Measurements from ENCODE around the gene NAXD. TPM values are rescaled to one million over a fixed set of nuclear protein-coding genes. Genes with fewer than 3 reads are reported as not detected.

NAXD gene
- total RNA-seq, 1 donor from 2014 or later: 17.2 TPM

DNA sequence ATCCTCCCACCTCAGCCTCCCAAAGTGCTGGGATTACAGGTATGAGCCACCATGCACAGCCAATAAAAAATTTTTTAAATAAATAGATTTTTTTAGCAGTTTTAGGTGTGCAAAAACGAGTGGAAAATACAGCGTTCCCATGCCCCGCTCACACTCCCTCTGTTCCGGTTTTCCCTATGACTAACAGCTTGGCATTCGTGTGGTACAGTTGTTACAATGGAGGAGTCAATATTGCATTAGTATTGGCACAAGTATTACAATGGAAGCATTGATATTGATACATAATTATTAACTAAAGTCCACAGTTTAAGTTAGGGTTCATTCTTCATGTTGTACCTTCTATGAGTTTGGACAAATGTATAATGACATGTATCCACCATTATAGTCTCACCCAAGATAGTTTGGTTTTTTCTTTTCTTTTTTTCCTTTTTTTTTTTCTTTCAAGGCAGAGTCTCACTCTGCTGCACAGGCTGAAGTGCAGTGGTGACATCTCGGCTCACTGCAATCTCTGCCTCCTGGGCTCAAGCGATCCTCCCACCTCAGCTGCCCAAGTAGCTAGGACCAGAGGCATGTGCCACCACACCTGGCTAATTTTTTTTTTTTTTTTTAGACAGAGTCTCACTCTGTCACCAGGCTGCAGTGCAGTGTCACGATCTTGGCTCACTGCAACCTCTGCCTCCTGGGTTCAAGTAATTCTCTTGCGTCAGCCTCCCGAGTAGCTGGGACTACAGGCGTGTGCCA lies 38.4 kb upstream of the NAXD start:
- intact Hi-C loops (cut with DNase I): no loop called here

DNA sequence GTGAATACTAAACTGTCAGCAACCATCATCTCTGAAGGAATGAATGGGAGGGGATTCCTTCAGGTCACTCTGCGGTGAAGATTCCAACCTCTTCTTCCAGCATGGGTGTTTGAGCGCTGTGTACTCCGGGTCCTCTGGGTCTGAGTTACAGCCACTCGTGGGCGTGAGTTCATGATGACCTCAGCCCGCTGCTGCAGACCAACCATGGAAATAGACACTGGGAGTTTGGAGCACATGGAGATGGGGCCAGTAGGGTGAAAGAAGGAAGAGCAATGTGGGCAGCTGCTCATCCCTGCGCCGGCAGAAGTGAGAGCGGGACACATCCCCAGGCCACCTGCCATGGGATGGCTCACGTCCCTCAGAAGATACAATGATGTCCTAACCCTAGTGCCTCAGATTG lies 37.0 kb upstream of the NAXD start:
- no peak overlapping the region for H3K4me3 ChIP-seq
- H3K36me3 ChIP-seq: no peaks in the 10 kb centered on the region
- no peak overlapping the region for H3K27ac ChIP-seq
- no peaks in the 10 kb centered on the region for H3K9me3 ChIP-seq
- no peaks in the 10 kb centered on the region for H3K27me3 ChIP-seq
- TF ChIP-seq, protein P1, sequence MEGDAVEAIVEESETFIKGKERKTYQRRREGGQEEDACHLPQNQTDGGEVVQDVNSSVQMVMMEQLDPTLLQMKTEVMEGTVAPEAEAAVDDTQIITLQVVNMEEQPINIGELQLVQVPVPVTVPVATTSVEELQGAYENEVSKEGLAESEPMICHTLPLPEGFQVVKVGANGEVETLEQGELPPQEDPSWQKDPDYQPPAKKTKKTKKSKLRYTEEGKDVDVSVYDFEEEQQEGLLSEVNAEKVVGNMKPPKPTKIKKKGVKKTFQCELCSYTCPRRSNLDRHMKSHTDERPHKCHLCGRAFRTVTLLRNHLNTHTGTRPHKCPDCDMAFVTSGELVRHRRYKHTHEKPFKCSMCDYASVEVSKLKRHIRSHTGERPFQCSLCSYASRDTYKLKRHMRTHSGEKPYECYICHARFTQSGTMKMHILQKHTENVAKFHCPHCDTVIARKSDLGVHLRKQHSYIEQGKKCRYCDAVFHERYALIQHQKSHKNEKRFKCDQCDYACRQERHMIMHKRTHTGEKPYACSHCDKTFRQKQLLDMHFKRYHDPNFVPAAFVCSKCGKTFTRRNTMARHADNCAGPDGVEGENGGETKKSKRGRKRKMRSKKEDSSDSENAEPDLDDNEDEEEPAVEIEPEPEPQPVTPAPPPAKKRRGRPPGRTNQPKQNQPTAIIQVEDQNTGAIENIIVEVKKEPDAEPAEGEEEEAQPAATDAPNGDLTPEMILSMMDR (IDR thresholded peaks at IDR 0.05): no peak
- no peak for TF ChIP-seq POLR2AphosphoS5 (IDR thresholded peaks at IDR 0.05; ENCODE audit: insufficient read depth in 1 of 2, low read depth in 1 of 2)
- DNase-seq (ENCODE audit: extremely low spot score in 2 of 2): no peak
- intact Hi-C loops (cut with DNase I): no loop called here
- H3K4me1 ChIP-seq: no peaks in the 10 kb centered on the region

More for the DNA sequence above, 38.4 kb upstream of the NAXD start:
- Histone ChIP-seq H3K27ac (no peak overlapping the region), H3K27me3 (no peaks in the 10 kb centered on the region), H3K4me1 (no peaks in the 10 kb centered on the region), H3K36me3 (no peaks in the 10 kb centered on the region), H3K9me3 (no peaks in the 10 kb centered on the region), H3K4me3 (no peak overlapping the region)
- DNase-seq (ENCODE audit: extremely low spot score in 2 of 2): no peak
- TF ChIP-seq, protein P1 (IDR thresholded peaks at IDR 0.05): no peak
- no peak for TF ChIP-seq POLR2A (IDR thresholded peaks at IDR 0.05)
- no peak for TF ChIP-seq POLR2AphosphoS5 (IDR thresholded peaks at IDR 0.05; ENCODE audit: insufficient read depth in 1 of 2, low read depth in 1 of 2)

DNA sequence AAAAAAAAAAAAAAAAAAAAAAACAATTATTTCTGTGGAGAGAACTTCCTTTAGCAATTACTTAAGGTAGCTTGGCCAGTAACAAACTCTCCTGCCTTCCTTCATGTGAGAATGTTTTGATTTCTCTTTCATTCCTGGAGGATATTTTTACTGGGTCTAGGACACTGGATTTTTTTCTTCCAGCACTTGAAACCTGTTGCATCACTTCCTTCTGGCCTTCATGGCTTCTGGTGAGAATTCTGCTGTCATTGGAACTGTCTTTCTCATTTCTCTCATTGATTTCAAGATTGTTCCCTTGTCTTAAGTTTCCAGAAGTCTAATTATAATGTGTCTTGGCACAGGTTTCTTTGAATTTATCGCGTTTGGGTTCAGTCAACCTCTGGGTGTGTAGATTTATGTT lies 34.5 kb upstream of the NAXD start:
- Histone ChIP-seq H3K4me3 (no peak overlapping the region), H3K27ac (no peak overlapping the region), H3K36me3 (no peaks in the 10 kb centered on the region), H3K27me3 (no peaks in the 10 kb centered on the region), H3K9me3 (no peaks in the 10 kb centered on the region), H3K4me1 (no peaks in the 10 kb centered on the region)
- DNase-seq (ENCODE audit: extremely low spot score in 2 of 2): no peak
- intact Hi-C loops (cut with DNase I): no loop called here
- TF ChIP-seq POLR2AphosphoS5 (IDR thresholded peaks at IDR 0.05; ENCODE audit: insufficient read depth in 1 of 2, low read depth in 1 of 2) (no peak), POLR2A (IDR thresholded peaks at IDR 0.05) (no peak)
- TF ChIP-seq, protein P1 (IDR thresholded peaks at IDR 0.05): no peak

DNA sequence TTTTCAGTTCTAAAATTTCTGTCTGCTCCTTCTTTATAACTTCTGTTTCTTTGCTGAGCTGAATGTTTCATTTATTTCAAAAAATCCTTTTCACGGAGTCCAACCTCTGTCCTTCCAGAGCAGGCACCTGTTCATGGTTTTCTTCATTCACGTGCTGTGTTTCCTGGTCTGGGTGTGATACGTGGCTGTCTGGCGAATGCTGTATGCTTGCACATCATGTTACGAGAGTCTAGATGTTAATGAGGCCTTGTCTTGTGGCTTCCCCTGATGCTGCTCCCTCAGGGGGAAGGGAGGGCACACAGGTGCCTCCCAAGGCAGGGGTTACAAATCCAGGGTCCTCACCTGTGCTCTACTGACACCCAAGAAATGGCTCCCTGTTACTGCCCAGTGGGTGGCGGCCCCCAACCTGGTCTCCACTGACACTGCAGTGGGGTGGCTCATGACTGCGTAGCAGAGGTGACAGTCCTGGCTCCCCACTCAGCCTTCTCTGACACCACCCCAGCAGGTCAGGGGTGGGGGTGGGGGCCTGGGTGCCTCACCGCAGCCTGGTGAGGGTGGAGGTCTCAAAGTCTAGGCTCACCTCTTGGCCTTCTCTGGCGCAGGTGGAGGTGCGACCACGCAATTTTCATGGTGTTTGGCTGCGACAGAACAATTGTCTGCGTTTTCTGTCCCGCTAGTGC lies 33.7 kb upstream of the NAXD start:
- no peaks in the 10 kb centered on the region for H3K4me1 ChIP-seq
- H3K27ac ChIP-seq: no peak overlapping the region
- no peaks in the 10 kb centered on the region for H3K9me3 ChIP-seq
- TF ChIP-seq POLR2A (IDR thresholded peaks at IDR 0.05) (no peak), POLR2AphosphoS5 (IDR thresholded peaks at IDR 0.05; ENCODE audit: insufficient read depth in 1 of 2, low read depth in 1 of 2) (no peak)
- TF ChIP-seq, protein P1 (IDR thresholded peaks at IDR 0.05): no peak
- H3K36me3 ChIP-seq: no peaks in the 10 kb centered on the region
- H3K4me3 ChIP-seq: no peak overlapping the region
- DNase-seq (ENCODE audit: extremely low spot score in 2 of 2): no peak
- H3K27me3 ChIP-seq: no peaks in the 10 kb centered on the region
- intact Hi-C loops (cut with DNase I): no loop called here

DNA sequence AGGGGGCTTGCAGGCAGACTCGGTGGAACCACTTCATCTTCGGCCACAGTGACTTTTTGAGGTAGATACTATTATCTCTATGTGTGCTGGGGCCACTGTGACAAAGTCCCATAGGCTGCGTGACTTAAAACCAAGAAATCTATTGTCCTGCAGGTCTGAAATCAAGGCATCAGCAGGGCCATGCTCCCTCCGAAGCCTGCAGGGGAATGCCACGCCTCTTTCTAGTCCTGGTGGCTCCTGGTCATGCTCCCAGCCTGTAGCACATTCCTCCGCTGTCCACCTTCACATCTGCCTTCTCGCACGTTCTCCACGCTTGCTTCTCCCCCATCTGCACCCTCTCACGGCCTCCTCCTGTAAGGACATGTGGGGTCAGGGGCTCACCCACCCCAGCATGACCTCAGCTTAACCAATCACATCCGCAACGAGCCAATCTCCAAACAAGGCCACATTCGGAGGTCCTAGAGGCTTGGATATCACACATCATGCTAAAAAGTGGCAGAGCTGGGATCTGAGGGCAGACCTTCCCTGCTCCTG lies 32.9 kb upstream of the NAXD start:
- intact Hi-C loops (cut with DNase I): no loop called here
- no peak overlapping the region for H3K4me3 ChIP-seq
- no peaks in the 10 kb centered on the region for H3K36me3 ChIP-seq
- H3K4me1 ChIP-seq: no peaks in the 10 kb centered on the region
- TF ChIP-seq POLR2AphosphoS5 (IDR thresholded peaks at IDR 0.05; ENCODE audit: insufficient read depth in 1 of 2, low read depth in 1 of 2) (no peak), POLR2A (IDR thresholded peaks at IDR 0.05) (no peak)
- TF ChIP-seq, protein P1 (IDR thresholded peaks at IDR 0.05): no peak
- no peaks in the 10 kb centered on the region for H3K9me3 ChIP-seq
- no peak for DNase-seq (ENCODE audit: extremely low spot score in 2 of 2)
- H3K27me3 ChIP-seq: no peaks in the 10 kb centered on the region
- H3K27ac ChIP-seq: no peak overlapping the region

All from vagina (tissue), 2 donors.